DMS153 treated with DMSO at 0.1 percent for 48 hours (cell line): ENCODE measurements around the gene GRID2.

ENCODE experiments used
- DNase-seq: peaks from one replicate; lab custom pipeline; 2025; ENCODE audit not compliant: unreplicated experiment; lab: John Stamatoyannopoulos, UW

GRID2 gene

DNA sequence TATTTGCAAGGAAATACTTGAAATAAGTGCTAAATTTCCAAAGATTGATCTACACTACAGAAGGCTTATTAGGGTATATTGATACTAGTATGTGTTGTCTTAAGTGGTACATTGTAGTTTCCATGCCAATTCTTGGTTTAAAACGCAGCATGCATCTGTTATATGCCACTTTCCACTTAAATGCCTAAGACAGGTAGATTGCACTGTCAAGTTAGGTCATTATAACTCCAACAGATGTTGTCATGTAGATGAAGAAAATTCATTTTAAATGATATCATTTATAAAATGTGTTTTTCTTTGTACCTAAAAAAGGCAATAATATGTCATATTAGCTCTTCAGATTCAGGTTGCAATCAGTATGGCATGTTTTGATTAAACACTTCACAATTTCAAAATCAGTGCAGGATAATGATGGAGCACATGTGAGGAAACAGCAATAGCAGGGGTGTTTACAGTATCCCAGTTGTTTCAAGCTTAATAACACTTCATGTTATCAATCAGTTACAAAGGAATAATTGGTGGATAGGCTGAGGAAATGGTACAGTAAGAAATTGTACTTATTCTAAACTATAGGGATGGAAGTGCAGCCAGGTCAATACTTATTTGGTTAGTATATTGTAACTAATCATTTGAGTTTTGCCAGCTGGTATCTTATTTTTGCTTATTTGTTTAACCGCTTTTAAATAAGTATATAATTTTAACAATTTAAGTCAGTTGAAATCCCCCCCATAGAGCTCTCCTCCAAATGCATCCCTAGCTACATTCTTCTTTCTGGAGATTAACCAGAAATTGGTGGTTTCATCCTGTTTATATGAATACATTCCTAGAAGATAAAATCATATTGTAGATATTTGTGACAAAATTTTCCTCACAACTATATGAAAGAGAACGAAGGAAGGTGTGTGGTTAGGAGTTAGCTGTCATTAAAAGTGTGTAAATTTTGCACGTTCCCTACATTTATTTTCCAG is 1070.4 kb downstream of the GRID2 start:
- no peak for DNase-seq

- DNase-seq = no peak
These were observed 1080.5 kb downstream of the GRID2 start for GRCh38 chr4:93384241-93384640.

DNA sequence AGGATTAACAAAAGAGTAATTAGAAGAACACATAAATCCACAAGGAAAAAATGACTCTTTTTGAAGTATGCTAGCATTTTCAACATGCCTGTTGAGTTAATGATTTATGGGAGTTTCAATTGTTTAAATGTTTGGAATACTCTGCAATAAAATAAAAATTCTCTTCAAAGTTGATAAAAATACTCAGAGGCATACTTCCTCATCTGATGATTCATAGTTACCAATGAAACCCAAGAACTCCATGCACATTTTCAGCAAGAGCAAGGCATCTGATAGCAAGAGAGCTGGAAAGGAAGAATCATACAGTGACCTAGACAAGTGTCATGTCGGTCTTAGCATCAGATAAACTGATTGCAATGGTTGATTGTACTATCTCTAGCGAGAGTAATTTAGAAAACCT is 1081.1 kb downstream of the GRID2 start:
- DNase-seq = no peak

GRCh38 chr4:93394545-93395081 is 1090.8 kb downstream of the GRID2 start:
- DNase-seq = no peak

- DNase-seq = no peak
These were observed 1092.5 kb downstream of the GRID2 start for GRCh38 chr4:93396272-93396671.

DNA sequence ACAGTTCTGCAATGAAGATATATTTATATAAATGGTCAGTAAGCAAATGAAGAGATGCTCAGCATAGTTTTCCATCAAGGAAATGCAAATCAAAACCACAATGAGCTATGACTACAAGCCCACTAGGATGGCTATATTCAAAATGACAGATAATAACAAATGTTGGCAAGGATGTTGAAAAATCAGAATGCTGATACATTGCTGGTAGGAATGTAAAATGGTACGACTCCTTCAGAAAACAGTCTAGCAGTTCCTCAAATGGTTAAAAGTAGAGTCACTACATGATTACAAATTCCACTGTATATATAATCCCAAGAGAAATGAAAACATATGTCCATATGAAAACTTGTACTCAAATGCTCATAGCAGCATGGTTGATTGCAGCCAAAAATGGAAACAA is 1099.8 kb downstream of the GRID2 start:
- no peak for DNase-seq

GRCh38 chr4:93407493-93408275 is 1103.9 kb downstream of the GRID2 start:
- no peak for DNase-seq

DNA sequence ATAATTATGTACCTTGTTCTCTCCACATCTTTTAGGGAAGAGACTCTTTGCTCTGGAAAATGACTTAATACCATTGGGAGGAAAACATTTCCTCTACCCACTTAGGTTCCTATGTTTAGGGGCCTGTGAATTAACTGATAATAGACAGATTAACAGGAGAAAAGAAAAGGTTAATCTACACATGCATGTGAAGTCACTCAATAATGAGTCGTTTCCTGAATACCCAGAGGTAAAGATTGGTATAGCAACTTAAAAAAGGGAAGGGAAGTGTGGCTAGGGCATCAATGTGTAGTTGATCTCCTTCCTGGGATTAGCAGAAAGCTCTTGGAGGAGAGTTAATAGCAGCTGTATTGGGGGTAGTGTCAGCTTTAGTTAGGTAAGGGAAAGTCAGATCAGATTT is 1105.3 kb downstream of the GRID2 start:
- DNase-seq = no peak

GRCh38 chr4:93414041-93414550 is 1110.3 kb downstream of the GRID2 start:
- DNase-seq = no peak

DNA sequence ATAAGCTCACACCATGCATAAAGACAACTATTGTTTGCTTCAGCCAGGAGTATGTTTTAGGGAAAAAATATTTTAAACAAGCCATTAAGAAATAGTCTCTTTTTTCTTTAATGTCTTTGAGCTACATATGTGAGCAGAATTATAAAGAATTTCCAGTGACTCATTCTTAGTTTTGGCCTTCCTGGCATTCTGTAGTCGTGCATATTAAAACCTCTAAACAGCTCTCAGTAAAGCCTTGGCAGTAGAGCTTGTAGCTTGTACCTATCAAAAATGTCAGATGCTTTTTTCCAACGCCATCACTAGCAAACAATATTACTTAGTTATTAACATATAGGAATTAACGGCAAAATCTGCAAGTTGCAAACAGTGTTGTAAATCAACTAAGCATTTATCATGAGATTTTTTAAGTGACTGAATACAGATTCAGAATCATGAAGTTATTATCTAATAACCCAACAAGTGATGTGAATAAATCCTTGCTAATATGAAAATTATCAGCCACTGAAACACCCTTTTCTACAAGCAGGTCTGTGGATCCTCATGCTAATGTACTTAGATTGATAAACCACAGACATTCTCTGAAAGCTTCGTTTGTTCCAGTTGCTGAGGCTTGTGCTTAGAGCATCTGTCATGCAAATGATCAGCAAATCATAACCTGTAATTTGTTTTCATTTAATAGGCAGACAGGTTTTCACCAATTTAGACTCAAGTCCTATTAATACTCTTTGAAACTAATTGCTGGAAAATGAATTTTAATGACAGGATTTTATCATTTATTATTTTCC is 1112.8 kb downstream of the GRID2 start:
- DNase-seq = no peak

- DNase-seq = no peak
These were observed 1127.6 kb downstream of the GRID2 start for GRCh38 chr4:93431371-93431770.

DNA sequence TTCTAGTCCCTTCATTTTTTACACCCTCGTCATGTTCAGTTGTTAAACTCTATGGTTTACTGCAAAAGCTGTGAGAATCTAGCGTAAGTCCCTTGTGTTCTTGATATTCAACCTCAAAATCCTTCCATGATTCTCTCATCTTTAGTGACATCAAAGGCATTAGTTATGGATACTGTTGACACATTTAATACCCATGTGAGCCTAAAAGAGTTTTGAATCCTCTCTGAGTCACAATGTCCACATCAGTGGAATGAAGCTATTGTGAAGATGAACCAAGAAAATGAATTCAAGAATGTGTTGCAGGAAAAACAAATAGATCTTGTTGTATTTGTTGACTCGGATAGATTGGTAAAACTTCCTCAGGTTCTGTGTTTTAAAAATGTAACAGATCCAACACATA is 1130.1 kb downstream of the GRID2 start:
- no peak for DNase-seq

GRCh38 chr4:93436000-93436626 is 1132.3 kb downstream of the GRID2 start:
- DNase-seq = no peak

DNA sequence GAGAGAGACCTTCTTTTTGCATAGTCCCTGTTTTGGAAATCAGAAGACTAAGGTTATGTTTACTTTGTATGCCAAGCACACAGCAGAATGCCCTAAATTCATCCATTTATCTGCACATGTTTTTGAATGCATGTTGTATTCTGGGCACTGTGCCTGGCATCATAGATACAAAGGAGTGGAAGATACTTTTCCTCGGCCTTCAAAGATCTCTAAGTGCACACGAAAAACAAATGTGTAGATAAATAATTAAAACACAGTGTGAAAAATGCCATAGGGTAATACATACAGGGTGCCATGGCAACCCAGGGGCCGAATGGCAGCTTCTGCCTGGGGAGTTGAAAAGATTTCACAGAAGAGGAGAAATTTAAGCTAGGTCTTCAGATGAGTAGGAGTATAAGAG is 1134.2 kb downstream of the GRID2 start:
- DNase-seq = no peak

- no peak for DNase-seq
These were observed 1141.1 kb downstream of the GRID2 start for GRCh38 chr4:93444860-93445259.

- no peak for DNase-seq
These were observed 1142.3 kb downstream of the GRID2 start for GRCh38 chr4:93446038-93446437.

DNA sequence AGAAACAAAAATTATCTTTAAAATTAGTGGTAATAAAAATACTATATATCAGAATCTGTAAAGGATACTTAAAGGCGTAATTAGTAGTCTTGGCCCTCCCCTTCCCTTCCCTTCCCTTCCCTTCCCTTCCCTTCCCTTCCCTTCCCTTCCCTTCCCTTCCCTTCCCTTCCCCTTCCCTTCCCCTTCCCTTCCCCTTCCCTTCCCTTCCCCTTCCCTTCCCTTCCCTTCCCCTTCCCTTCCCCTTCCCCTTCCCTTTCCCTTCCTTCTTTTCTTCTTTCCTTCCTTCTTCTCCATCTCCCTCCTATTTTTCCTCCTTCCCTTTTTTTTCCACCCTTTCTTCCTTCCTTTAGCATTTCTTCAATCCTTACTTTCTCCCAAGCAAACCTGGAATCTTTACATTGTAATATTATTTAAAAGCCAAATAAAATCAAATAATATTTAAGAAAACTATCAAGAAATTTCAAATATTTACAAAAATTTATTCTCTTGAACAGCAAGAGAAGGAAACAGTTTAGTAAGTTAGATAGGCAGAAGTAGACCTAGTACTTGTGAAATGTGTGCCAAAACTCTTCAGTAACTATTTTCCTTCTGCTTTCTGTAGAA is 1145.0 kb downstream of the GRID2 start:
- DNase-seq = no peak

DNA sequence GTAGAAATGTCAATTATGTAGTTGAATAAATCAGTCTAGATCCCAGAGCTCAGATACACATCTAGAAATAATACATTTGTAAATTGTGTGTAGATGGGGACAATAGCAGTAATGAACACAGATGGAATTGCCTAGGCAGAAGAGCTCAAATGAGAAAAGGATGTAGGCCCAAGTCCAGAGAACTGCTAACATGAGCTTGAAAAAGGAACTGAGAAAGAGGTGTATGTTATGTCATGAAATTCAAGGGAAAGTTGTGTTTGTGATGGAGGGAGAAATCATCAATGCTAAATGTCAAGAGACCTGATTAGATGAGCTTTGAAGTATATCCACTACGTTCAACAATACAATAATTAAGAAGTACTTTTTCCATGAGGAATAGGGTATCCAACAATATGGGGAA is 1148.2 kb downstream of the GRID2 start:
- no peak for DNase-seq

- DNase-seq = no peak
These were observed 1157.8 kb downstream of the GRID2 start for GRCh38 chr4:93461541-93461940.

GRCh38 chr4:93466446-93466845 is 1162.7 kb downstream of the GRID2 start:
- DNase-seq = no peak
